WTC11 (cell line): ENCODE measurements around the gene PGGT1B. TPM values are rescaled to one million over a fixed set of nuclear protein-coding genes. Genes with fewer than 3 reads are reported as not detected.

Experiments
- ATAC-seq: fragments of 200-7000 bp; cut with Tn5 transposase; 2 replicates; pipeline ENCODE4 v1.10.0; 2021; ENCODE audit warnings: mild to moderate bottlenecking, moderate library complexity
- CTCF ChIA-PET: fragments of 300-600 bp; sonication (Branson Sonifier 250); formaldehyde crosslinking; loops from one replicate; lab custom pipeline; 2021; ENCODE audit warnings: antibody characterized with exemption; lab: Charles Lee
- POLR2A ChIA-PET: fragments of 350-600 bp; sonication (Branson Sonifier 250); formaldehyde crosslinking; loops from one replicate; lab custom pipeline; 2021; ENCODE audit warnings: antibody characterized with exemption; lab: Charles Lee
- DNase-seq: peaks from one replicate; pipeline ENCODE4 v3.0.0; 2021; ENCODE audit warnings: low spot score
- H3K27ac Mint-ChIP-seq: 2 replicates; pipeline ENCODE4 v1.8.0; 2021; ENCODE audit warnings: mixed read lengths
- H3K27me3 Mint-ChIP-seq: 2 replicates; pipeline ENCODE4 v1.8.0; 2021; ENCODE audit warnings: low read depth, mild to moderate bottlenecking, moderate library complexity, mixed read lengths
- H3K36me3 Mint-ChIP-seq: 2 replicates; pipeline ENCODE4 v1.8.0; 2021; ENCODE audit warnings: mixed read lengths
- H3K4me1 Mint-ChIP-seq: 2 replicates; pipeline ENCODE4 v1.8.0; 2022; ENCODE audit warnings: mixed read lengths
- H3K4me3 Mint-ChIP-seq: 2 replicates; pipeline ENCODE4 v1.8.0; 2021; ENCODE audit warnings: mild to moderate bottlenecking, moderate library complexity, mixed read lengths
- H3K9me3 Mint-ChIP-seq: 2 replicates; pipeline ENCODE4 v1.8.0; 2021; ENCODE audit warnings: mixed read lengths
- ESRRA ChIP-seq: sonication (generic); formaldehyde crosslinking; IDR thresholded peaks from 2 replicates; pipeline ENCODE4 v1.8.1; 2022; ENCODE audit warnings: mild to moderate bottlenecking, missing genetic modification reagents, borderline replicate concordance
- FOXJ3 ChIP-seq: sonication (generic); formaldehyde crosslinking; IDR thresholded peaks from 2 replicates; pipeline ENCODE4 v1.9.0; 2021; ENCODE audit warnings: missing genetic modification reagents, mild to moderate bottlenecking, borderline replicate concordance
- FOXK1 ChIP-seq: sonication (generic); formaldehyde crosslinking; IDR thresholded peaks from 2 replicates; pipeline ENCODE4 v1.8.0; 2022; ENCODE audit warnings: mild to moderate bottlenecking, moderate library complexity, missing genetic modification reagents
- GABPB1 ChIP-seq: sonication (generic); formaldehyde crosslinking; IDR thresholded peaks from 2 replicates; pipeline ENCODE4 v1.8.1; 2023; ENCODE audit warnings: mild to moderate bottlenecking, missing genetic modification reagents
- GTF2I ChIP-seq: fragments of 250-450 bp; sonication (Bioruptor Pico); conservative IDR thresholded peaks from 2 replicates; pipeline ENCODE4 v1.4.0; 2021; ENCODE audit warnings: mild to moderate bottlenecking
- IRF2 ChIP-seq: sonication (generic); formaldehyde crosslinking; IDR thresholded peaks from 2 replicates; pipeline ENCODE4 v1.8.0; 2022; ENCODE audit warnings: low read depth, missing genetic modification reagents, borderline replicate concordance
- KAT7 ChIP-seq: sonication (generic); formaldehyde crosslinking; IDR thresholded peaks from 2 replicates; pipeline ENCODE4 v1.8.1; 2023; ENCODE audit warnings: missing genetic modification reagents, mild to moderate bottlenecking, borderline replicate concordance
- RELA ChIP-seq: sonication (generic); formaldehyde crosslinking; IDR thresholded peaks from 2 replicates; pipeline ENCODE4 v1.8.1; 2022; ENCODE audit warnings: missing genetic modification reagents, mild to moderate bottlenecking, borderline replicate concordance
- RORB ChIP-seq: fragments of 250-450 bp; sonication (Bioruptor Pico); IDR thresholded peaks from 2 replicates; pipeline ENCODE4 v1.9.0; 2021; ENCODE audit warnings: mild to moderate bottlenecking
- SMAD4 ChIP-seq: sonication (generic); formaldehyde crosslinking; IDR thresholded peaks from 2 replicates; pipeline ENCODE4 v1.8.0; 2022; ENCODE audit warnings: mild to moderate bottlenecking, missing genetic modification reagents
- TCF7 ChIP-seq: sonication (generic); formaldehyde crosslinking; IDR thresholded peaks from 2 replicates; pipeline ENCODE4 v1.8.0; 2022; ENCODE audit warnings: mild to moderate bottlenecking, low read depth, missing genetic modification reagents, moderate library complexity
- ZNF263 ChIP-seq: sonication (generic); formaldehyde crosslinking; IDR thresholded peaks from 2 replicates; pipeline ENCODE4 v1.8.1; 2022; ENCODE audit warnings: low read depth, mild to moderate bottlenecking, moderate library complexity, missing genetic modification reagents
- ZNF671 ChIP-seq: fragments of 250-450 bp; sonication (Bioruptor Pico); IDR thresholded peaks from 2 replicates; pipeline ENCODE4 v1.8.0; 2021; ENCODE audit warnings: mild to moderate bottlenecking
- total RNA-seq: library from RNA; stranded (reverse); gene quantifications from 3 replicates; pipeline ENCODE4 v1.2.3, GENCODE V29; 2021
- TF ChIP-seq, protein P1 (sequence below): fragments of 200-600 bp; IDR thresholded peaks from 2 replicates; pipeline ENCODE4 v1.8.0; 2022; ENCODE audit warnings: antibody characterized with exemption
- TF ChIP-seq, protein P2 (sequence below): sonication (generic); formaldehyde crosslinking; IDR thresholded peaks from 2 replicates; pipeline ENCODE4 v1.8.1; 2023; ENCODE audit warnings: mild to moderate bottlenecking, missing genetic modification reagents, moderate library complexity
- TF ChIP-seq, protein P3 (sequence below): sonication (generic); formaldehyde crosslinking; IDR thresholded peaks from 2 replicates; pipeline ENCODE4 v1.8.1; 2023; ENCODE audit warnings: mild to moderate bottlenecking, missing genetic modification reagents, borderline replicate concordance
- TF ChIP-seq, protein P4 (sequence below): sonication (generic); formaldehyde crosslinking; IDR thresholded peaks from 2 replicates; pipeline ENCODE4 v1.8.0; 2023; ENCODE audit warnings: missing genetic modification reagents
- TF ChIP-seq, protein P5 (sequence below): sonication (generic); formaldehyde crosslinking; IDR thresholded peaks from 2 replicates; pipeline ENCODE4 v1.8.0; 2023; ENCODE audit warnings: mild to moderate bottlenecking, missing genetic modification reagents
- TF ChIP-seq, protein P6 (sequence below): sonication (generic); formaldehyde crosslinking; IDR thresholded peaks from 2 replicates; pipeline ENCODE4 v1.8.0; 2023; ENCODE audit warnings: missing genetic modification reagents, mild to moderate bottlenecking, borderline replicate concordance

PGGT1B gene
- total RNA-seq, 1 experiment from 2014 or later: 43.0 TPM

DNA sequence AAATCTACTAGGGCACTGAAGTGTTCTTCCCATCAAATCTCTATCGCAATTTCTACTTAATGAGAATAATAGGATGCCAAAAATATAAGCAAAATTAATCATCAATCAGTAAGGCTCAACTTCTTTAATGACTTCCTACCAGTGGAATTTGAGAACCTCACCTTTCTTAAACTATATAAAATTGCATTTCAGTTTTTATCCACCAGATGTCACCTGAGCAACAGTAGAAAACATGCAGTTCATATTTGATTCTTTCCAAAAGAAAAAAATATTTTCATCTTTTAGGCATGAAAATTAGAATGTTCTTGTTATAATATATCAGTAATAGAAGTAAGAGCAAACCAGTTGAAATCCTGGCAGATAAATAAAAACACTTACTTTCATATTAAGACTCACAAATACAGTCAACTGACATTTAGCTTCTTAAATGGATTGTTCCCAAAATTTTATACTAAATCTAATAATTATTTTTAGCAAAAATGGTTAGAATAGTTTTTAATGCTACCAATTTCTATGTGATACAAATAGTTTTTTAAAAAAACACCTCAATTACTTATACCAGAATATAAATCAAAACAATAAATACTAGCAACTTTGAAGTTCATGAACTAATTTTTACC is 47.2 kb upstream of the PGGT1B start:
- no peaks in the 10 kb centered on the region for H3K27me3 Mint-ChIP-seq
- H3K4me3 Mint-ChIP-seq: no peak overlapping the region
- CTCF ChIA-PET: interaction anchor here (0.9 to 5.2 kb wide), 10 partner anchors 20 to 266 kb away, joined by 3 to 73 read pairs (median 4); partner anchors contain the start of gene FEM1C
- H3K27ac Mint-ChIP-seq: no peak overlapping the region
- DNase-seq: no peak
- peaks cover 19% of the 10 kb centered on the region for H3K4me1 Mint-ChIP-seq
- TF ChIP-seq, protein P1, sequence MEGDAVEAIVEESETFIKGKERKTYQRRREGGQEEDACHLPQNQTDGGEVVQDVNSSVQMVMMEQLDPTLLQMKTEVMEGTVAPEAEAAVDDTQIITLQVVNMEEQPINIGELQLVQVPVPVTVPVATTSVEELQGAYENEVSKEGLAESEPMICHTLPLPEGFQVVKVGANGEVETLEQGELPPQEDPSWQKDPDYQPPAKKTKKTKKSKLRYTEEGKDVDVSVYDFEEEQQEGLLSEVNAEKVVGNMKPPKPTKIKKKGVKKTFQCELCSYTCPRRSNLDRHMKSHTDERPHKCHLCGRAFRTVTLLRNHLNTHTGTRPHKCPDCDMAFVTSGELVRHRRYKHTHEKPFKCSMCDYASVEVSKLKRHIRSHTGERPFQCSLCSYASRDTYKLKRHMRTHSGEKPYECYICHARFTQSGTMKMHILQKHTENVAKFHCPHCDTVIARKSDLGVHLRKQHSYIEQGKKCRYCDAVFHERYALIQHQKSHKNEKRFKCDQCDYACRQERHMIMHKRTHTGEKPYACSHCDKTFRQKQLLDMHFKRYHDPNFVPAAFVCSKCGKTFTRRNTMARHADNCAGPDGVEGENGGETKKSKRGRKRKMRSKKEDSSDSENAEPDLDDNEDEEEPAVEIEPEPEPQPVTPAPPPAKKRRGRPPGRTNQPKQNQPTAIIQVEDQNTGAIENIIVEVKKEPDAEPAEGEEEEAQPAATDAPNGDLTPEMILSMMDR: no peak; the same call in 1 of the 2 replicates
- no peak for TF ChIP-seq TCF7
- no peak for TF ChIP-seq RELA (CRISPR knock-in tag)
- no peak for TF ChIP-seq IRF2 (CRISPR knock-in tag)
- no peak for TF ChIP-seq SMAD4 (CRISPR knock-in tag)
- TF ChIP-seq ZNF263 (CRISPR knock-in tag): no peak
- TF ChIP-seq KAT7 (CRISPR knock-in tag): no peak
- TF ChIP-seq, protein P2, sequence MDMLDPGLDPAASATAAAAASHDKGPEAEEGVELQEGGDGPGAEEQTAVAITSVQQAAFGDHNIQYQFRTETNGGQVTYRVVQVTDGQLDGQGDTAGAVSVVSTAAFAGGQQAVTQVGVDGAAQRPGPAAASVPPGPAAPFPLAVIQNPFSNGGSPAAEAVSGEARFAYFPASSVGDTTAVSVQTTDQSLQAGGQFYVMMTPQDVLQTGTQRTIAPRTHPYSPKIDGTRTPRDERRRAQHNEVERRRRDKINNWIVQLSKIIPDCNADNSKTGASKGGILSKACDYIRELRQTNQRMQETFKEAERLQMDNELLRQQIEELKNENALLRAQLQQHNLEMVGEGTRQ: no peak
- TF ChIP-seq RORB (CRISPR knock-in tag): no peak
- TF ChIP-seq, protein P3, sequence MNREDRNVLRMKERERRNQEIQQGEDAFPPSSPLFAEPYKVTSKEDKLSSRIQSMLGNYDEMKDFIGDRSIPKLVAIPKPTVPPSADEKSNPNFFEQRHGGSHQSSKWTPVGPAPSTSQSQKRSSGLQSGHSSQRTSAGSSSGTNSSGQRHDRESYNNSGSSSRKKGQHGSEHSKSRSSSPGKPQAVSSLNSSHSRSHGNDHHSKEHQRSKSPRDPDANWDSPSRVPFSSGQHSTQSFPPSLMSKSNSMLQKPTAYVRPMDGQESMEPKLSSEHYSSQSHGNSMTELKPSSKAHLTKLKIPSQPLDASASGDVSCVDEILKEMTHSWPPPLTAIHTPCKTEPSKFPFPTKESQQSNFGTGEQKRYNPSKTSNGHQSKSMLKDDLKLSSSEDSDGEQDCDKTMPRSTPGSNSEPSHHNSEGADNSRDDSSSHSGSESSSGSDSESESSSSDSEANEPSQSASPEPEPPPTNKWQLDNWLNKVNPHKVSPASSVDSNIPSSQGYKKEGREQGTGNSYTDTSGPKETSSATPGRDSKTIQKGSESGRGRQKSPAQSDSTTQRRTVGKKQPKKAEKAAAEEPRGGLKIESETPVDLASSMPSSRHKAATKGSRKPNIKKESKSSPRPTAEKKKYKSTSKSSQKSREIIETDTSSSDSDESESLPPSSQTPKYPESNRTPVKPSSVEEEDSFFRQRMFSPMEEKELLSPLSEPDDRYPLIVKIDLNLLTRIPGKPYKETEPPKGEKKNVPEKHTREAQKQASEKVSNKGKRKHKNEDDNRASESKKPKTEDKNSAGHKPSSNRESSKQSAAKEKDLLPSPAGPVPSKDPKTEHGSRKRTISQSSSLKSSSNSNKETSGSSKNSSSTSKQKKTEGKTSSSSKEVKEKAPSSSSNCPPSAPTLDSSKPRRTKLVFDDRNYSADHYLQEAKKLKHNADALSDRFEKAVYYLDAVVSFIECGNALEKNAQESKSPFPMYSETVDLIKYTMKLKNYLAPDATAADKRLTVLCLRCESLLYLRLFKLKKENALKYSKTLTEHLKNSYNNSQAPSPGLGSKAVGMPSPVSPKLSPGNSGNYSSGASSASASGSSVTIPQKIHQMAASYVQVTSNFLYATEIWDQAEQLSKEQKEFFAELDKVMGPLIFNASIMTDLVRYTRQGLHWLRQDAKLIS (CRISPR knock-in tag): no peak
- TF ChIP-seq, protein P4, sequence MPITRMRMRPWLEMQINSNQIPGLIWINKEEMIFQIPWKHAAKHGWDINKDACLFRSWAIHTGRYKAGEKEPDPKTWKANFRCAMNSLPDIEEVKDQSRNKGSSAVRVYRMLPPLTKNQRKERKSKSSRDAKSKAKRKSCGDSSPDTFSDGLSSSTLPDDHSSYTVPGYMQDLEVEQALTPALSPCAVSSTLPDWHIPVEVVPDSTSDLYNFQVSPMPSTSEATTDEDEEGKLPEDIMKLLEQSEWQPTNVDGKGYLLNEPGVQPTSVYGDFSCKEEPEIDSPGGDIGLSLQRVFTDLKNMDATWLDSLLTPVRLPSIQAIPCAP (CRISPR knock-in tag): no peak
- TF ChIP-seq ZNF671 (CRISPR knock-in tag): no peak
- no peak for TF ChIP-seq FOXK1 (CRISPR knock-in tag)
- TF ChIP-seq FOXJ3 (CRISPR knock-in tag): no peak
- ATAC-seq: peak; percentile 43; the same call in 1 of the 2 replicates
- POLR2A ChIA-PET: no interaction called here
- peaks cover 9% of the 10 kb centered on the region; the same call in 1 of the 2 replicates for H3K9me3 Mint-ChIP-seq
- H3K36me3 Mint-ChIP-seq: no peaks in the 10 kb centered on the region

DNA sequence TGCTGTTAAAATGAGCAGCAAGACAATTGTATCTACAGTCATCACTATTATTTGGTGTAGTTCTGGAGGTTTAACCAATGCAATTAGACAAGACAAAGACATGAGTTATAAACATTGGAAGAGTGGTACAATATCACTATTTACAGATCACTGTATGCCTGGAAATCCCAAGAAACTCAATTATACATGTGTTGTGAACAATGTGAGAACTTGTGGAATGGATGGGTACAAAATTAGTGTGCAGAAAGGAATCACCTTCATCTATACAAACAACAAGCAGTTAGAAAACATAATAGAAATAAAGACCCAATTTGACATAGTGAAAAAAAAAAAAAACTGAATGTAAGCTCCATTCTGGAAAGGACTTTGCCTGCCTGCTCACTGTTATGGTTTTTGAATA is 46.1 kb upstream of the PGGT1B start:
- POLR2A ChIA-PET: no interaction called here
- Mint-ChIP-seq H3K36me3 (no peaks in the 10 kb centered on the region), H3K27ac (no peak overlapping the region), H3K4me1 (peaks cover 19% of the 10 kb centered on the region), H3K27me3 (no peaks in the 10 kb centered on the region), H3K4me3 (no peak overlapping the region), H3K9me3 (peaks cover 9% of the 10 kb centered on the region; the same call in 1 of the 2 replicates)
- no peak for ATAC-seq
- no peak for DNase-seq
- CTCF ChIA-PET: interaction anchor here (0.9 to 5.2 kb wide), 8 partner anchors 21 to 268 kb away, joined by 3 to 73 read pairs (median 4); partner anchors contain the start of gene FEM1C
- TF ChIP-seq, protein P5, sequence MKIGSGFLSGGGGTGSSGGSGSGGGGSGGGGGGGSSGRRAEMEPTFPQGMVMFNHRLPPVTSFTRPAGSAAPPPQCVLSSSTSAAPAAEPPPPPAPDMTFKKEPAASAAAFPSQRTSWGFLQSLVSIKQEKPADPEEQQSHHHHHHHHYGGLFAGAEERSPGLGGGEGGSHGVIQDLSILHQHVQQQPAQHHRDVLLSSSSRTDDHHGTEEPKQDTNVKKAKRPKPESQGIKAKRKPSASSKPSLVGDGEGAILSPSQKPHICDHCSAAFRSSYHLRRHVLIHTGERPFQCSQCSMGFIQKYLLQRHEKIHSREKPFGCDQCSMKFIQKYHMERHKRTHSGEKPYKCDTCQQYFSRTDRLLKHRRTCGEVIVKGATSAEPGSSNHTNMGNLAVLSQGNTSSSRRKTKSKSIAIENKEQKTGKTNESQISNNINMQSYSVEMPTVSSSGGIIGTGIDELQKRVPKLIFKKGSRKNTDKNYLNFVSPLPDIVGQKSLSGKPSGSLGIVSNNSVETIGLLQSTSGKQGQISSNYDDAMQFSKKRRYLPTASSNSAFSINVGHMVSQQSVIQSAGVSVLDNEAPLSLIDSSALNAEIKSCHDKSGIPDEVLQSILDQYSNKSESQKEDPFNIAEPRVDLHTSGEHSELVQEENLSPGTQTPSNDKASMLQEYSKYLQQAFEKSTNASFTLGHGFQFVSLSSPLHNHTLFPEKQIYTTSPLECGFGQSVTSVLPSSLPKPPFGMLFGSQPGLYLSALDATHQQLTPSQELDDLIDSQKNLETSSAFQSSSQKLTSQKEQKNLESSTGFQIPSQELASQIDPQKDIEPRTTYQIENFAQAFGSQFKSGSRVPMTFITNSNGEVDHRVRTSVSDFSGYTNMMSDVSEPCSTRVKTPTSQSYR (CRISPR knock-in tag): no peak
- TF ChIP-seq ESRRA (CRISPR knock-in tag) (no peak), GTF2I (CRISPR knock-in tag) (no peak), GABPB1 (CRISPR knock-in tag) (no peak)
- TF ChIP-seq, protein P6, sequence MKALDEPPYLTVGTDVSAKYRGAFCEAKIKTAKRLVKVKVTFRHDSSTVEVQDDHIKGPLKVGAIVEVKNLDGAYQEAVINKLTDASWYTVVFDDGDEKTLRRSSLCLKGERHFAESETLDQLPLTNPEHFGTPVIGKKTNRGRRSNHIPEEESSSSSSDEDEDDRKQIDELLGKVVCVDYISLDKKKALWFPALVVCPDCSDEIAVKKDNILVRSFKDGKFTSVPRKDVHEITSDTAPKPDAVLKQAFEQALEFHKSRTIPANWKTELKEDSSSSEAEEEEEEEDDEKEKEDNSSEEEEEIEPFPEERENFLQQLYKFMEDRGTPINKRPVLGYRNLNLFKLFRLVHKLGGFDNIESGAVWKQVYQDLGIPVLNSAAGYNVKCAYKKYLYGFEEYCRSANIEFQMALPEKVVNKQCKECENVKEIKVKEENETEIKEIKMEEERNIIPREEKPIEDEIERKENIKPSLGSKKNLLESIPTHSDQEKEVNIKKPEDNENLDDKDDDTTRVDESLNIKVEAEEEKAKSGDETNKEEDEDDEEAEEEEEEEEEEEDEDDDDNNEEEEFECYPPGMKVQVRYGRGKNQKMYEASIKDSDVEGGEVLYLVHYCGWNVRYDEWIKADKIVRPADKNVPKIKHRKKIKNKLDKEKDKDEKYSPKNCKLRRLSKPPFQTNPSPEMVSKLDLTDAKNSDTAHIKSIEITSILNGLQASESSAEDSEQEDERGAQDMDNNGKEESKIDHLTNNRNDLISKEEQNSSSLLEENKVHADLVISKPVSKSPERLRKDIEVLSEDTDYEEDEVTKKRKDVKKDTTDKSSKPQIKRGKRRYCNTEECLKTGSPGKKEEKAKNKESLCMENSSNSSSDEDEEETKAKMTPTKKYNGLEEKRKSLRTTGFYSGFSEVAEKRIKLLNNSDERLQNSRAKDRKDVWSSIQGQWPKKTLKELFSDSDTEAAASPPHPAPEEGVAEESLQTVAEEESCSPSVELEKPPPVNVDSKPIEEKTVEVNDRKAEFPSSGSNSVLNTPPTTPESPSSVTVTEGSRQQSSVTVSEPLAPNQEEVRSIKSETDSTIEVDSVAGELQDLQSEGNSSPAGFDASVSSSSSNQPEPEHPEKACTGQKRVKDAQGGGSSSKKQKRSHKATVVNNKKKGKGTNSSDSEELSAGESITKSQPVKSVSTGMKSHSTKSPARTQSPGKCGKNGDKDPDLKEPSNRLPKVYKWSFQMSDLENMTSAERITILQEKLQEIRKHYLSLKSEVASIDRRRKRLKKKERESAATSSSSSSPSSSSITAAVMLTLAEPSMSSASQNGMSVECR (CRISPR knock-in tag): no peak
